HEK293 (cell line): ENCODE measurements around the gene RAD52.

Experiments
- CTCF ChIA-PET: fragments of 350-600 bp; formaldehyde crosslinking; extraction: SDS; loops from one replicate; lab custom pipeline; 2021; ENCODE audit warnings: antibody characterized with exemption; lab: Yijun Ruan, JAX
- POLR2A ChIA-PET: fragments of 300-600 bp; formaldehyde crosslinking; extraction: SDS; loops from one replicate; lab custom pipeline; 2020; ENCODE audit warnings: antibody characterized with exemption, inconsistent platforms; lab: Yijun Ruan, JAX
- H3K27ac ChIP-seq: fragments of 200-500 bp; sonication (Bioruptor generic); 2 replicates; pipeline ENCODE4 v1.5.1; 2014; ENCODE audit warnings: low read depth, low read length, control low read depth, inconsistent platforms; ENCODE audit errors: extremely low read depth
- H3K36me3 ChIP-seq, 2 experiments: fragments of 200-500 bp in 1 of 2; sonication (Bioruptor generic) in 1 of 2; 1 replicate in 1 of 2; 2 replicates in 1 of 2; pipeline ENCODE4 v1.5.1; 2014 to 2017; ENCODE audit warnings: inconsistent platforms in 2 of 2, low read length in 2 of 2; ENCODE audit not compliant: control insufficient read depth in 2 of 2, insufficient read depth in 1 of 2
- H3K4me1 ChIP-seq: fragments of 200-500 bp; sonication (Bioruptor generic); 2 replicates; pipeline ENCODE4 v1.5.1; 2014; ENCODE audit warnings: mild to moderate bottlenecking, low read length, inconsistent platforms; ENCODE audit not compliant: control insufficient read depth, insufficient read depth
- H3K4me3 ChIP-seq: 2 replicates; pipeline ENCODE4 v1.5.1; 2011; ENCODE audit warnings: low read depth, mild to moderate bottlenecking, control low read depth, low read length, moderate library complexity
- H3K9me3 ChIP-seq: fragments of 200-500 bp; sonication (Bioruptor generic); 2 replicates; pipeline ENCODE4 v1.5.1; 2014; ENCODE audit warnings: low read depth, low read length, inconsistent platforms; ENCODE audit not compliant: control insufficient read depth, insufficient read depth
- MEIS1 ChIP-seq: sonication (generic); formaldehyde crosslinking; IDR thresholded peaks from 2 replicates; pipeline ENCODE4 v1.8.1; 2022; ENCODE audit warnings: missing genetic modification reagents, mild to moderate bottlenecking, borderline replicate concordance
- SALL2 ChIP-seq: fragments of 450-650 bp; formaldehyde crosslinking; IDR thresholded peaks from 2 replicates; pipeline ENCODE4 v1.5.0; 2017; ENCODE audit warnings: missing biosample characterization, mild to moderate bottlenecking, missing genetic modification characterization, borderline replicate concordance
- YY1 ChIP-seq: fragments of 450-650 bp; formaldehyde crosslinking; IDR thresholded peaks from 2 replicates; pipeline ENCODE4 v1.5.1; 2018; ENCODE audit warnings: missing biosample characterization, missing genetic modification characterization
- ZBTB44 ChIP-seq: fragments of 450-650 bp; IDR thresholded peaks from 2 replicates; pipeline ENCODE4 v1.5.1; 2018; ENCODE audit warnings: missing biosample characterization, mild to moderate bottlenecking, missing genetic modification characterization
- ZBTB49 ChIP-seq: fragments of 450-650 bp; formaldehyde crosslinking; IDR thresholded peaks from 2 replicates; pipeline ENCODE4 v1.5.1; 2016; ENCODE audit warnings: missing biosample characterization, missing genetic modification characterization, low read depth
- ZFP3 ChIP-seq: fragments of 450-650 bp; formaldehyde crosslinking; IDR thresholded peaks from 2 replicates; pipeline ENCODE4 v1.5.1; 2016; ENCODE audit warnings: low read depth, missing biosample characterization, missing genetic modification characterization
- ZFP37 ChIP-seq: fragments of 450-650 bp; formaldehyde crosslinking; IDR thresholded peaks from 2 replicates; pipeline ENCODE4 v1.5.1; 2016; ENCODE audit warnings: missing biosample characterization, missing genetic modification characterization
- ZNF148 ChIP-seq: fragments of 450-650 bp; formaldehyde crosslinking; IDR thresholded peaks from 2 replicates; pipeline ENCODE4 v1.5.0; 2017; ENCODE audit warnings: missing biosample characterization, missing genetic modification characterization, borderline replicate concordance
- ZNF157 ChIP-seq: fragments of 450-650 bp; formaldehyde crosslinking; IDR thresholded peaks from 2 replicates; pipeline ENCODE4 v1.5.1; 2016; ENCODE audit warnings: missing biosample characterization, missing genetic modification characterization
- ZNF19 ChIP-seq: fragments of 450-650 bp; formaldehyde crosslinking; IDR thresholded peaks from 2 replicates; pipeline ENCODE4; 2016; ENCODE audit warnings: missing biosample characterization, missing genetic modification characterization, low read depth
- ZNF214 ChIP-seq: fragments of 450-650 bp; formaldehyde crosslinking; IDR thresholded peaks from 2 replicates; pipeline ENCODE4 v1.5.1; 2017; ENCODE audit warnings: missing biosample characterization, mild to moderate bottlenecking, missing genetic modification characterization, borderline replicate concordance
- ZNF239 ChIP-seq: fragments of 450-650 bp; formaldehyde crosslinking; IDR thresholded peaks from 2 replicates; pipeline ENCODE4 v1.5.1; 2016; ENCODE audit warnings: missing biosample characterization, missing genetic modification characterization
- ZNF473 ChIP-seq: fragments of 450-650 bp; formaldehyde crosslinking; IDR thresholded peaks from 2 replicates; pipeline ENCODE4 v1.5.1; 2017; ENCODE audit warnings: missing biosample characterization, missing genetic modification characterization
- ZNF560 ChIP-seq: fragments of 450-650 bp; formaldehyde crosslinking; IDR thresholded peaks from 2 replicates; pipeline ENCODE4 v1.5.1; 2017; ENCODE audit warnings: missing biosample characterization, missing genetic modification characterization, borderline replicate concordance
- ZNF585B ChIP-seq: fragments of 450-650 bp; formaldehyde crosslinking; IDR thresholded peaks from 2 replicates; pipeline ENCODE4 v1.5.1; 2016; ENCODE audit warnings: missing biosample characterization, missing genetic modification characterization
- ZNF76 ChIP-seq: fragments of 450-650 bp; formaldehyde crosslinking; IDR thresholded peaks from 2 replicates; pipeline ENCODE4; 2016; ENCODE audit warnings: low read depth, missing biosample characterization, missing genetic modification characterization, borderline replicate concordance
- ZSCAN30 ChIP-seq: fragments of 450-650 bp; IDR thresholded peaks from 2 replicates; pipeline ENCODE4 v1.5.1; 2018; ENCODE audit warnings: missing biosample characterization, mild to moderate bottlenecking, missing genetic modification characterization, moderate library complexity
- TF ChIP-seq, protein P1 (sequence below): fragments of 450-650 bp; IDR thresholded peaks from 2 replicates; pipeline ENCODE4 v1.5.1; 2018; ENCODE audit warnings: missing biosample characterization, missing genetic modification characterization
- TF ChIP-seq, protein P2 (sequence below): fragments of 450-650 bp; formaldehyde crosslinking; conservative IDR thresholded peaks from 2 replicates; pipeline ENCODE4 v1.5.1; 2016; ENCODE audit warnings: low read depth, missing biosample characterization, missing genetic modification characterization
- TF ChIP-seq, protein P3 (sequence below): fragments of 450-650 bp; formaldehyde crosslinking; IDR thresholded peaks from 2 replicates; pipeline ENCODE4 v1.5.1; 2017; ENCODE audit warnings: missing biosample characterization, missing genetic modification characterization

The RAD52 gene

GRCh38 chr12:951176-951575 lies 1.7 kb upstream of the RAD52 start:
- ChIA-PET POLR2A (no interaction called here), CTCF (interaction anchor here (0.6 to 1.3 kb wide), 6 partner anchors 44 to 632 kb away, joined by 3 to 9 read pairs (median 4); no protein-coding TSS in a partner anchor)
- Histone ChIP-seq H3K4me3 (no peak overlapping the region), H3K9me3 (no peaks in the 10 kb centered on the region), H3K4me1 (no peaks in the 10 kb centered on the region; the same call in 1 of the 2 replicates), H3K27ac (no peak overlapping the region), H3K36me3 (no peaks in the 10 kb centered on the region; a peak in 1 of 3 replicates)
- TF ChIP-seq ZNF76 = no peak
- no peak for TF ChIP-seq ZNF214 (tag by site-specific recombination)
- TF ChIP-seq ZNF239 = no peak
- no peak for TF ChIP-seq ZSCAN30
- TF ChIP-seq ZFP3 (tag by site-specific recombination) = no peak
- TF ChIP-seq, protein P1, sequence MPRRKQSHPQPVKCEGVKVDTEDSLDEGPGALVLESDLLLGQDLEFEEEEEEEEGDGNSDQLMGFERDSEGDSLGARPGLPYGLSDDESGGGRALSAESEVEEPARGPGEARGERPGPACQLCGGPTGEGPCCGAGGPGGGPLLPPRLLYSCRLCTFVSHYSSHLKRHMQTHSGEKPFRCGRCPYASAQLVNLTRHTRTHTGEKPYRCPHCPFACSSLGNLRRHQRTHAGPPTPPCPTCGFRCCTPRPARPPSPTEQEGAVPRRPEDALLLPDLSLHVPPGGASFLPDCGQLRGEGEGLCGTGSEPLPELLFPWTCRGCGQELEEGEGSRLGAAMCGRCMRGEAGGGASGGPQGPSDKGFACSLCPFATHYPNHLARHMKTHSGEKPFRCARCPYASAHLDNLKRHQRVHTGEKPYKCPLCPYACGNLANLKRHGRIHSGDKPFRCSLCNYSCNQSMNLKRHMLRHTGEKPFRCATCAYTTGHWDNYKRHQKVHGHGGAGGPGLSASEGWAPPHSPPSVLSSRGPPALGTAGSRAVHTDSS (tag by site-specific recombination) = no peak
- TF ChIP-seq ZNF157 (tag by site-specific recombination) = no peak
- TF ChIP-seq ZBTB44 (tag by site-specific recombination) = no peak
- TF ChIP-seq SALL2 (tag by site-specific recombination) = no peak
- TF ChIP-seq ZFP37 (tag by site-specific recombination) = no peak
- TF ChIP-seq ZNF19 = no peak
- TF ChIP-seq MEIS1 (CRISPR knock-in tag) = no peak
- no peak for TF ChIP-seq ZNF148
- no peak for TF ChIP-seq ZNF473
- no peak for TF ChIP-seq ZBTB49 (tag by site-specific recombination)

DNA sequence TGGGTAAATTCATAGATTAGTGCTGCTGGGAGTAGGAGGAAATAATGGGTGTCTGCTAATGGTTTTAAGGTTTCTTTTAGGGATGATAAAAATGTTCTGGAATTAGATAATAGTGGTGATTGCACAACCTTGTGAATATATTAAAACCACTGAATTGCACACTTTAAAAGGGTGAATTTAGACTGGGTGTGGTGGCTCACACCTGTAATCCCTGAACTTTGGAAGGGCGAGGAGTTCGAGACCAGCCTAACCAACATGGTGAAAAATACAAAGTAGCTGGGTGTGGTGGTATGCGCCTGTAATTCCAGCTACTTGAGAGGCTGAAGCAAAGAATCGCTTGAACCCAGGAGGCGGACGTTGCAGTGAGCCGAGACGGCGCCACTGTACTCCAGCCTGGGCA lies 1.3 kb downstream of the RAD52 start:
- ChIA-PET CTCF (interaction anchor here (0.7 to 1.6 kb wide), 2 partner anchors 198 to 485 kb away, joined by 6 to 7 read pairs; no protein-coding TSS in a partner anchor), POLR2A (interaction anchor here (0.8 kb wide), 1 partner anchor 339 kb away, joined by 9 read pairs; no protein-coding TSS in a partner anchor)
- H3K27ac ChIP-seq = no peak overlapping the region
- no peak overlapping the region for H3K4me3 ChIP-seq
- H3K36me3 ChIP-seq = peaks cover 9 to 14% of the 10 kb centered on the region in 2 experiments; a peak in 2 of 3 replicates
- H3K9me3 ChIP-seq = no peaks in the 10 kb centered on the region
- no peaks in the 10 kb centered on the region for H3K4me1 ChIP-seq
- TF ChIP-seq ZNF585B (tag by site-specific recombination) = 0 out of 2 replicates have a peak, but pooled peaks have one; percentile 34
- TF ChIP-seq, protein P2, sequence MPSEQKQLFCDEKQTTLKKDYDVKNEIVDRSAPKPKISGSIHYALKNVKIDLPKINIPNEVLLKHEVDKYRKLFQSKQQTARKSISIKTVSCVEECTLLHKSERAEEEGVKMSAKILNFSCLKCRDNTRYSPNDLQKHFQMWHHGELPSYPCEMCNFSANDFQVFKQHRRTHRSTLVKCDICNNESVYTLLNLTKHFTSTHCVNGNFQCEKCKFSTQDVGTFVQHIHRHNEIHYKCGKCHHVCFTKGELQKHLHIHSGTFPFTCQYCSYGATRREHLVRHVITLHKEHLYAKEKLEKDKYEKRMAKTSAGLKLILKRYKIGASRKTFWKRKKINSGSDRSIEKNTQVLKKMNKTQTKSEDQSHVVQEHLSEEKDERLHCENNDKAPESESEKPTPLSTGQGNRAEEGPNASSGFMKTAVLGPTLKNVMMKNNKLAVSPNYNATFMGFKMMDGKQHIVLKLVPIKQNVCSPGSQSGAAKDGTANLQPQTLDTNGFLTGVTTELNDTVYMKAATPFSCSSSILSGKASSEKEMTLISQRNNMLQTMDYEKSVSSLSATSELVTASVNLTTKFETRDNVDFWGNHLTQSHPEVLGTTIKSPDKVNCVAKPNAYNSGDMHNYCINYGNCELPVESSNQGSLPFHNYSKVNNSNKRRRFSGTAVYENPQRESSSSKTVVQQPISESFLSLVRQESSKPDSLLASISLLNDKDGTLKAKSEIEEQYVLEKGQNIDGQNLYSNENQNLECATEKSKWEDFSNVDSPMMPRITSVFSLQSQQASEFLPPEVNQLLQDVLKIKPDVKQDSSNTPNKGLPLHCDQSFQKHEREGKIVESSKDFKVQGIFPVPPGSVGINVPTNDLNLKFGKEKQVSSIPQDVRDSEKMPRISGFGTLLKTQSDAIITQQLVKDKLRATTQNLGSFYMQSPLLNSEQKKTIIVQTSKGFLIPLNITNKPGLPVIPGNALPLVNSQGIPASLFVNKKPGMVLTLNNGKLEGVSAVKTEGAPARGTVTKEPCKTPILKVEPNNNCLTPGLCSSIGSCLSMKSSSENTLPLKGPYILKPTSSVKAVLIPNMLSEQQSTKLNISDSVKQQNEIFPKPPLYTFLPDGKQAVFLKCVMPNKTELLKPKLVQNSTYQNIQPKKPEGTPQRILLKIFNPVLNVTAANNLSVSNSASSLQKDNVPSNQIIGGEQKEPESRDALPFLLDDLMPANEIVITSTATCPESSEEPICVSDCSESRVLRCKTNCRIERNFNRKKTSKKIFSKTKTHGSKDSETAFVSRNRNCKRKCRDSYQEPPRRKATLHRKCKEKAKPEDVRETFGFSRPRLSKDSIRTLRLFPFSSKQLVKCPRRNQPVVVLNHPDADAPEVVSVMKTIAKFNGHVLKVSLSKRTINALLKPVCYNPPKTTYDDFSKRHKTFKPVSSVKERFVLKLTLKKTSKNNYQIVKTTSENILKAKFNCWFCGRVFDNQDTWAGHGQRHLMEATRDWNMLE = no peak
- TF ChIP-seq YY1 (tag by site-specific recombination) = no peak
- TF ChIP-seq, protein P3, sequence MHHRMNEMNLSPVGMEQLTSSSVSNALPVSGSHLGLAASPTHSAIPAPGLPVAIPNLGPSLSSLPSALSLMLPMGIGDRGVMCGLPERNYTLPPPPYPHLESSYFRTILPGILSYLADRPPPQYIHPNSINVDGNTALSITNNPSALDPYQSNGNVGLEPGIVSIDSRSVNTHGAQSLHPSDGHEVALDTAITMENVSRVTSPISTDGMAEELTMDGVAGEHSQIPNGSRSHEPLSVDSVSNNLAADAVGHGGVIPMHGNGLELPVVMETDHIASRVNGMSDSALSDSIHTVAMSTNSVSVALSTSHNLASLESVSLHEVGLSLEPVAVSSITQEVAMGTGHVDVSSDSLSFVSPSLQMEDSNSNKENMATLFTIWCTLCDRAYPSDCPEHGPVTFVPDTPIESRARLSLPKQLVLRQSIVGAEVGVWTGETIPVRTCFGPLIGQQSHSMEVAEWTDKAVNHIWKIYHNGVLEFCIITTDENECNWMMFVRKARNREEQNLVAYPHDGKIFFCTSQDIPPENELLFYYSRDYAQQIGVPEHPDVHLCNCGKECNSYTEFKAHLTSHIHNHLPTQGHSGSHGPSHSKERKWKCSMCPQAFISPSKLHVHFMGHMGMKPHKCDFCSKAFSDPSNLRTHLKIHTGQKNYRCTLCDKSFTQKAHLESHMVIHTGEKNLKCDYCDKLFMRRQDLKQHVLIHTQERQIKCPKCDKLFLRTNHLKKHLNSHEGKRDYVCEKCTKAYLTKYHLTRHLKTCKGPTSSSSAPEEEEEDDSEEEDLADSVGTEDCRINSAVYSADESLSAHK (tag by site-specific recombination) = no peak
- no peak for TF ChIP-seq ZNF560
